ENCODE data around the gene RFX5.
A peak's percentile ranks its signal among the peaks of the same experiment; 100 is the strongest.
"Not testable (repeated sequence)": the region's sequence is repeated elsewhere in the genome, so short reads cannot be mapped to it uniquely, and the experiment has no call there.

Gene RFX5

DNA sequence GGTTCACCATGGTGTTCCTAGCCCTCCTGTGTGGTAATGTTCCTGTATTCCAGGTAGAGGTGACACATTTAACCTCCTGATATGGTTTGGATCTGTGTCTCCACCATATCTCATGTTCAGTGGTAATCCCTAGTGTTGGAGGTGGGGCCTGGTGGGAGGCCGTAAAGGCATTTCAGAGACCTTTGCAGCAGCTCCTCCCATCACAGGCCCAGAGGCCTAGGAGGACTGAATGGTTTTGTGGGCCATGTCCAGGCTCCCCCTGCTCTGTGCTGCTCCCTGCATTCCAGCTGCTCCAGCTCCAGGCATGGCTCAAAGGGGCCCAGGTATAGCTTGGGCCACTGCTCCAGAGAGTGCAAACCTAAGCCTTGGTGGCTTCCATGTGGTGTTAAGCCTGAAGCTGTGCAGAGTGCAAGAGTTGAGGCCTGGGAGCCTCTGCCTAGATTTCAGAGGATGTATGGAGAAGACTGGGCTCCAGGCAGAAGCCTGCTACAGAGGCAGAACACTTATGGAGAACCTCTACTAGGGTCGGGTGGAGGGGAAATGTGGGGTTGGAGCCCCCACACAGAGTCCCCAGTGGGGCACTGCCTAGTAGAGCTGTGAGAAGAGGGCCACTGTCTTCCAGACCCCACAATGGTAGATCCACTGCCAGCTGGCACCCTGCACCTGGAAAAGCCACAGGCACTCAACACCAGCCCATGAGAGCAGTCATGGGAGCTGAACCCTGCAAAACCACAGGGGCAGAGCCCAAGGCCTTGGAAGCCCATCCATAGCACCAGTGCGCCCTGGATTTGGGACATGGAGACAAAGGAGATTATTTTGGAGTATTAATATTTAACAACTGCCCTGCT is 15.5 kb upstream of the RFX5 start:
- DNase-seq (ENCODE audit: low spot score) = no peak

DNA sequence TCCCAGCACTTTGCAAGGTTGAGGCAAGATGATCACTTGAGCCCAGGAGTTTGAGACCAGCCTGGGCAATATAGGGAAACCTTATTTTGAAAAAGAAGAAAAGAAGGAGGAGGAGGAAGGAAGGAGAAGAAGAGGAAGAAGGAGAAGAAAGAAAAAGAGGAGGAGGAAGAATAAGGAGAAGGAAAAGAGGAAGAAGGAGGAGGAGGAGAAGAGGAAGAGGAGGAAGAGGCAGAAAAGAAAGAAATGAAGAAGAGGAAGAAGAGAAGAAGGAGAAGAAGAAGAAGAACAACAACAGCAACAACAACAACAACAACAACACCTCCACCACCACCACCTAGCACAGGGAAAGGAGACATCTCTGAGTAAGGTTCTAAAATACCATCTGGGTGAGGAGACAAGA is 14.8 kb upstream of the RFX5 start:
- no peak for DNase-seq (ENCODE audit: low spot score)

DNA sequence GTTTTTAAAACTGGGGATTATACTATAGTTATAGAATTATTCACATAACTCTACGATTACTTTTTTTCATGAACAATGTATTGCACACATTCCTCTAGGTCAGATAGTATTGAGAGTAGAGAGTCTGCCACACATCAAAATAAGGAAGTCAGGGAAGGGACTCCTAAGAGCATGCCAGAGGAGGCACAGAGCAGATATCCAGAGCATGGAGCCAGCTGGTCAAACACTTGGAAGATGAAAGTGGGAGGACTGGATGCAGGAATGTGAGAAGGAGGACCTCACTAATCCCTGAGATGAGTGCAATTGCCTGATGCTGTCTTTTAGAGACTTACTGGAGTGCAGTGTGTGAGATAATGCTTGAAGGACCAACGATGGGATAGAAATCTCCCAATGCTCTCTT is 9.6 kb upstream of the RFX5 start:
- no peak for DNase-seq (ENCODE audit: low spot score)

DNA sequence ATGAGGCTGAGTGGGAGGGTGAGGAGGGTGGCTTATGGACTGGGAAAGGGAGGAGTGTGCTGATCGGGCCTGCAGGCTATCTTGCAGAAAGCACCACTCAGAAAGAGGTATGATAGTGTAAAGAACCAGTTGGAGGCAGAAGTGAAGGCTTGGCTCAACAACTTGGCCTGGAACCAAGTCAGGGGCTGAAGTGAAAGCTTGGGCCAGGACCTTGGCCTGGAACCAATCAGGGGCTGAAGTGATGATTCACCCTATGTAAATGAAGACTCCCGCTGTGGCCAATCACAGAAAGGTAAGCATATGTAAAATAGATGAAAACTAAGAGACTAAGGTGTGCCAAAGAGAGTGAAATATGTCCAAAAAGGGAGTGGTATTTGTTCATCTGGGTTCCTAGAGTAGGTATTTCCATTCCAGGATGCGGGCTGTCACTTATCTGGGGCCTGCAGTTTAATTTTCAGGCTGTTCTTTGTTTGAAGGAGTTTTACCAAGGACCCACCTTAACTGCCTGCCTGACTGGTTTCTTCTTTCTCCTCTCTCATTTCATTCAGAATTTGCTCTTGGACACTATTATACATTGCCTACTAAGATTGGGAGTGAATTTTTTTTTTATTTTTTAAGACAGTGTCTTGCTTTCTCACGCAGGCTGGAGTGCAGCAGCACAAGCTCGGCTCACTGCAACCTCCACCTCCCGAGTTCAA is 5.1 kb upstream of the RFX5 start:
- DNase-seq (ENCODE audit: low spot score) = no peak

DNA sequence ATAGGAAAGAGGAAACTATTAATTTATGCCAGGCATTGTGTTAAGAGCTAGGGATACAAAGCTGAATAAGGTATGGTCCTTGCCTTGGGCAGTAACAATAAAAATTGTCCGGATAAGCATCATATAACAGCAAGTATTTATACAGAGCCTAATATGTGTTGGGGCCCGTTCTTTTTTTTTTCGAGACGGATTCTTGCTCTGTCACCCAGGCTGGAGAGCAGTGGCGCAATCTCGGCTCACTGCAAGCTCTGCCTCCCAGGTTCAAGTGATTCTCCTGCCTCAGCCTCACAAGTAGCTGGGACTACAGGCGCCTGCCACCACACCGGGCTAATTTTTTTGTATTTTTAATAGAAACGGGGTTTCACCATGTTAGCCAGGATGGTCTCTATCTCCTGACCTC is 3.3 kb upstream of the RFX5 start:
- not testable (repeated sequence) for DNase-seq (ENCODE audit: low spot score)

DNA sequence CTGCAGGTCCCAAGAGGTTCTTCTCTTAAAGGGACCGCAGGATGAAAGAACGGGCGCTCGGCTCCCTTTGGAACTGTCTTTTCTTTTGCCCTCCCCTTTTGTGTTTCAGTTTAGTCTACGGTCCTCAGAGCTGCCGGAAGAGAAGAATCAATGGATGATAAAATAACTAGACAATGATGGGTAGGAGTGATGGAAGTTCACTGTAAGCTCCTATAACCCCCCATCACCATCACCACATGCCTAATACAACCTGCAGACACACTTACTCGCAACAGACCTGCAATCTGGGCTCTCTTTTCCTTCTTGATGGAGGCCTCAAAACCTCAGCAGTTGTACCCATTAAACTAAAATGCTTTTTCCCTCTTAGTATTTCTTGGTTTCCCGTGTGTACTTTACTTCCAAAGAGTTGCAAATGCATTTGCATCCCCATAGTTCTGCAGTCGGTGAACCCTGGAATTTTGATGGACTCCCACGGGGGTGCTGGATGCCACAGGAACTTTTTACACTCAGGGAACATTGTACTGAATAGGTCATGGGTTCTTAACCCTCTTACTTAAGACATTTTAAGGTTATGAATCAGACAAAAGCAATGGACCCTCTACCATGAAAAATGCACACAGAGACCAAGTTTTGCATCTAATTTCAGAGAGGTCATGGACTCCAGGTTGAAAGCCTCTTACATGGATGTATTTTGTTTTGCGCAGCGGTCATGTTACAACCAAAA is 633 bp upstream of the RFX5 start:
- DNase-seq (ENCODE audit: low spot score) = no peak

DNA sequence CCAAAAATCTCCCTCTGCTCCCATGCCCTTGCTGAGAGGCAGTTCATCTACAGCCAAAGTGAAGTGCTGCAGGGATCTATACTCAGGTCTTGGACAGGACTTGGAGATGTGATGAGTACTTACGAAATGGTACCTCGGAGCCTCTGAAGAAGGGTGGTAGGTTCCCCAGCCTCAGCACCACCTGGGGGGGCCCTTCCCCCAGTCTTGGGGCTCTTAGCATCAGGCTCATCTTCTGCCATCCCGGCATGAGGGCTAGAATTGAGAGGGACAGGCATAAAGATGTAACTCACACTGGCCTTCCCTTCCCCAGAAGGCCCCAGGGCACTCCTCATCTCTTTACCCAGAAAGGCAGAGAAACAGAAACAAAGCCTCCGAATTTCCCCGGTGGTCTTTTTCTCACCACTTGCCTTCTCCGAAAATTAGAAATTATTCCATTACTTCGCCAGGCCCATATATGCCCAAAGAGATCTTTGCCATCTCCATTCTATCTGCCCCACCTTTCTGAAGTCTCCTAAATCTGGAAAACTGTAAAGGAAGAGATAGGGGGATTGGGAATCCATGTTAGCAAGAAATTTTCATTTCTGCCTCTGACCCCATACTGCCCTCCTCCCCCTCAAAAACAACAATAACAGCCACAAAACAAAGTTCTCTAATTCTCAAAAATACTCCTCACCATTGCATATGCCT is 827 bp downstream of the RFX5 start:
- no peak for DNase-seq (ENCODE audit: low spot score)

DNA sequence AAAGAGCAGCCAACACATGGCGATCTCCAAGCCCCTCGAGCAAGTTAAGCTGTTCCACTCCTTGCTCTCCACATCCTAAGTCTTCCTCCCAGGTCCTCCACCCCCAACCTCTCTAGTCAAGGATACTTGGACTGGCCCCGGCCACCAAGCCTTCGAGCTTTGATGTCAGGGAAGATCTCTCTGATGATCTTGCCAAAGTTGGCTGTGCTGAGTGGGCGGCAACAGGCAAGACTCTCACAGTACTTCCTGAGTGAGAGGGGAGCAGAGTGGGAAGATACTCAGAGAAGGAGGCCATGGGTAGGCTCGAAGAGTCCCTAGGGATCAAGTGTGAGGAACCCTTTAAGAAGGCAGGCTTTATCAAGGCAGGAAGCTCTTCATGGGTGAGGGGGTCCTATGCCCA is 2.8 kb downstream of the RFX5 start:
- DNase-seq (ENCODE audit: low spot score) = no peak

DNA sequence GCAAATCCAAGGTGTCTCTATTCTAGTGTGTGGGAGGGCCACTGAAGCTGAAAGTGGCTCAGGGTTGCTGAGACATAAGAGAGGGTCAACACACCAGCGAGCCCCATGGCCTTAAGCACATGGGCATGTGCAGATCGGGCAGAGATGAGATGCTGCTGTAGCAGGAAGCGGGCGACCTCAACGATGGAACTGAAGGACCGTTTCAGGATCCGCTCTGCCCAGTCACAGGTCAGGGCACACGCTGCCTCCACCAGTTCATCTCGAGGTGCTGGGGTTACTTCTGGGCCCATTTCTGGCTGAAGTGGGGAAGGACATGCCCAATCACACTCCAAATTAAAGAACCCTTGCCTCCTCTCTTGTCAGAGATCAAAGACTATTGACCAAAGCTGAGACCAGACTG is 3.5 kb downstream of the RFX5 start:
- no peak for DNase-seq (ENCODE audit: low spot score)

DNA sequence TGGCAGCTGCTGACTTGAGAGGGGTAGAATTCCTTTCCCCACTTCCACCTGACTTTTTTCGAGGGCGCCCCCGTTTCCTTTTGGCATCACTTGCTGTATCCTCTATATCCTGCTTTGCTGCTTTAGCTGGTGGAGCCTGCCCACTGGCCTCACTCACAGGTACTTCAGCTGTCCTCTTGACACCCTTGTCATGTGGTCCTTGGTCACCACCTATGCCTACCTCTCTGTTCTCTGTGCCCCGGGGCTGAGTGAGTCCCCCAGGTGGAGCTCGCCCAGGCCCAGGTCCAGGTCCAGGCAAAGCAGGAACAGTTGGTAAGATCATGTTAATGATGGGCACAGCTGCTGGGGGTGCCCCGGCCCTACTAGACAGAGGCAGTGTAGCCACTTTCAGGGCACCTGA is 4.5 kb downstream of the RFX5 start:
- no peak for DNase-seq (ENCODE audit: low spot score)

DNA sequence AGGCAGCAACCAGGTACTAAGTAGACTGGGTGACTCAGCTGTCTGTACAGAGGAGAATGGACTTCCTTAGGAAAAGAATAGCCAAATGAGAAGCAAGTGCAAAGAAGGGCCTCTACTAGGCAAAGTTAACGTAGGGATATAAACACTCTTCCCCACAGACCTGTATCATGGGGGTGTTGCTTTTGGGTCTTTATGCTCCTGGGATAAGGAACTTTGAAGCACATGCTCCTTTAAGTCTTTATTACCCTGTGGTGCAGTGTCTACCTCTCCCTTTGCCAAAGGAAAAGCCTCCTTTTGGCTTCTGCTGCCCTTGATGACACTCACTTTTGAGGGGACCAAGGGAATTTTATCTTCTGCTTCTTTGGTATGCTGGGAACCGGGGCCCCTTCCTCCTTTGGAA is 5.0 kb downstream of the RFX5 start:
- no peak for DNase-seq (ENCODE audit: low spot score)

DNA sequence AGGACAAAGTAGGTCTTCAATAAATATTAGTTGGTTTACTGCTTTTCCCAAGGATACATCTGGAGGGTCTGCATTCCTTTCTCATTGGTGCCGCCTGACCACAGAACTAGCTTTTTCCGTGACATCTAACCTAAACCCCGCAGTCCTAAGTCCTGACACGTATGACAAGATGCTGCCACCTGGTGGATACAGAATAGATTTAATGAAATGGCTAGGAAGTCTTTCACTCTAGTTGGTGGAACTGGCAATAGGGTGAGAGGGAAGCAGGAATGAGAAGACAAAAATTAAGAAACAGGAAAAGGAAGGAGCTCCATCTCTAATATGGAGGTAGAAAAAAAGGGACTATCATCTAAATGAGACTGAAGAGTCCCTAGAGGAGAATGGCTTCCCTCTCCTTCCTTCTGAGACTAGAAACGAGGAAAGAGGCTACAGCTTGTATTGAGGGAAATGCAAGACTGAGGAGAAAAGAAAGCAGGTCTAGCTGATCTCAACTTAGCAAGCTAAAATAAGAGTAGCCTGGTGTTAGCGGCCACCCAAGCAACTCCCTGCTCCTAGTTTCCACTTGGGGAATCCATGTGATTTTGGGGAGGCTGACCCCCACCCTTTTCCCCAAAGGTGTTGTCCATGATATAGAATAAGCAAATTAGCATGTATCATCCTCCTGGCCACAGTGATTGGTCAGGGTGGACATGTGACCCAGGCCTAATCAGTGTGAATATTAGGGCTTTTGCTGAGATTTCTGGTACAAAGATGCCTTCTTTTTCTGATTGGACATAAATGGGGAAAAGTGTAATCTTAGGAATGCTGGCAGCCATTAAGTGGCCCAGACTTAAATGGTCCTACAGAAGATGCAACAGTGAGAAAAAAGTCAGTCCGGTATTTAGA is 5.9 kb downstream of the RFX5 start:
- peak; percentile 73 for DNase-seq (ENCODE audit: low spot score)

DNA sequence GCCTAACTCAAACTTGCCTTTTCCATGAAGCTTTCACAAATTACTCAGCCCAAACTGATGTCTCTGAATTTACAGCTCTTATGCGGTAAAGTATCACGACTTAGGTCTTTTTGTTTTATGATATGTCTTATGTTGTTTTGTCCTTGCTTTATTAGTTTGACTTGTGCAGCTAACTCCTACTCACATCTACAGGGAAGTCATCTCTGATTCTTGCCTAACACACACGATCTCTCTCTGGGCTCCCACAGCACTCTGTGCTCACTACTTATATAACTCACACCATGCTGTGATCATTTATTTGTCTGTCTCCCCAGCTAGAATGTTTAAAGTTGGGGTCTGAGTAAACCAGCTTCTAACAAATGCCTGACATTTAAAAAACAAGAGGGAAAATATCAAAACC is 10.5 kb downstream of the RFX5 start:
- no peak for DNase-seq (ENCODE audit: low spot score)

DNA sequence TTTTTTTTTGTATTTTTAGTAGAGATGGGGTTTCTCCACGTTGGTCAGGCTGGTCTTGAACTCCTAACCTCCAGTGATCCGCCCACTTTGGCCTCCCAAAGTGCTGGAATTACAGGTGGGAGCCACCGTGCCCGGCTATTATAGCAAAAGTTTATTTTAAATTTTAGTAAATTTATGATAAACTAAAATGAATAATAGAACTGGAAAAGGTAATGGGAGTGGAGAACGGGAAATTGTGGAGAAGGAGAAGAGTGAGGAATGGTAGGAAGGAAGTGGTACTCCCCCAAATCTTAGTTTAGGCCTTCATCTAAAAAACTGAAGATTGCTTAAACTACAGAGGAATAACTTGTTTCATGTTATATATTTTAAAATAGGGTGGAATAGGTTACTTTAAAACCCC is 12.2 kb downstream of the RFX5 start:
- DNase-seq (ENCODE audit: low spot score) = no peak

DNA sequence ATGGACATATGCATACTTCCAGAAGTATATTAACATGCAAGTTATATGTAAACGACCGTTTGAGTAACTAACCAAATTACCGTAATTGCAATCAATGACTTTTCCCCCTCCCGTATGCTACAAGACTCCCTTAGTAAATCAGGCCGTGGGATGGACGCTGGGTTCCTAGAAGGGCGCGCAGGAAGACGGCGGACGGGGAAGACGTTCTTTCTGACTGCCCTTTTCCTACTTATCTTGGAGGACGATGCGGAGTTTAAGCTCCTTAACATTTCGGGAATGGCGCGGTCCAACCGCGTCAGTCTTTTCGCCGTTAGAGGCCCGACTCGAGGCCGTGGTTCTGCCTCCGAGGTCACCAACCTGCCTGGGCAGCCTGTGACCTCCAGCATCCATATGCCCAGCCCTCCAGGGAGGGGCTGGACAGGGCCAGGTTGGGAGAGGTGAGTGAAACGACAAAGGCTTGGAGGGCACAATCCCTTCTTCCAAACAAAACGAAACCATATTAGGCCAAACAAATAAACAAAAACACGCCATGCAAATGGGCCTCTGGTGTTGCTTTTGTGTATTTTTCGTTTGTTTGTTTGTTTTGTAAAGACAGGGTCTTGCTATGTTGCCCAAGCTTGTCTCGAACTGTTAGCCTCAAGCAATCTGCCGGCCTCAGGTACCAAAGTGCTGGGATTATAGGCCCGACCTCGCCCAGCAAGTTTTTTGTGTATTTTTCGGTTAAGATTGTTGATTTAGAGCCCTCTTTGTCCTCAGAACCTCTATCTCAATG is 19.0 kb downstream of the RFX5 start:
- no peak for DNase-seq (ENCODE audit: low spot score)

DNA sequence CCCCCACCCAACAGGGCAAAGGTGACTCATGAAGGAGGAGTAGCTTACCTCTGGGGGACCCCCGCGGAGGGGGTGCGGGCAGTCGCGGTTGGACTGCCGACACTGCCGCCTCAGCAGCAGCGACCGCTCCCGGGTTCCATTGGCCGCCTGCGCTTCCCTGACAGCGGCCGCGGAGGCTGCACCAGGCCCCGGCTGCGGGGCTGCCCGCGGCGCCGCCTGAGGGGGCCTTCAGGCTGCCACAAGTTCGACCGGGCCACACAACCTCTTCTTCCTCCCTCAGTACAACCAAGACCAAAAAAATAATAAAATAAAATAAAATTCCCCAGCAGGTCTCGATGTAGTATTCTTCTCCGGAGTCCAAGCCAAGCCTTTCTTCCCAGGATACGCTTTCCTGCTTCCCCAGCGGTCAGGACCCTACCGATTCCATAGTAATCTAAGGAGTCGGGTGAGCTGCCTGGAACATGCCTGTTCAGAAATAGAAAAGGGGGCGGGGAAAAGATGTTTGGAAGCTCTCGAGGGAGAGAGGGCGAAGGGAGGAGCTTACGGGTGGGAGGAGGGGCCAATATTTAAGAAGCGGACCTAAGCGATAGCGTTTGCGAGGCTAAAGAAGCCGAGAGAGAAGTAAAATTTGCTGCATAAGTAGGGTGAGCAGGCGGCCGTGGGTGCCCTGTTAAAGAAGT is 19.7 kb downstream of the RFX5 start, which contains the start of gene PI4KB:
TSS of gene PI4KB (minus strand) at position 194 of the 680 bp plus-strand sequence. CDS start 10,935 bp downstream, outside the sequence.
- DNase-seq (ENCODE audit: low spot score) = peak; percentile 97

DNA sequence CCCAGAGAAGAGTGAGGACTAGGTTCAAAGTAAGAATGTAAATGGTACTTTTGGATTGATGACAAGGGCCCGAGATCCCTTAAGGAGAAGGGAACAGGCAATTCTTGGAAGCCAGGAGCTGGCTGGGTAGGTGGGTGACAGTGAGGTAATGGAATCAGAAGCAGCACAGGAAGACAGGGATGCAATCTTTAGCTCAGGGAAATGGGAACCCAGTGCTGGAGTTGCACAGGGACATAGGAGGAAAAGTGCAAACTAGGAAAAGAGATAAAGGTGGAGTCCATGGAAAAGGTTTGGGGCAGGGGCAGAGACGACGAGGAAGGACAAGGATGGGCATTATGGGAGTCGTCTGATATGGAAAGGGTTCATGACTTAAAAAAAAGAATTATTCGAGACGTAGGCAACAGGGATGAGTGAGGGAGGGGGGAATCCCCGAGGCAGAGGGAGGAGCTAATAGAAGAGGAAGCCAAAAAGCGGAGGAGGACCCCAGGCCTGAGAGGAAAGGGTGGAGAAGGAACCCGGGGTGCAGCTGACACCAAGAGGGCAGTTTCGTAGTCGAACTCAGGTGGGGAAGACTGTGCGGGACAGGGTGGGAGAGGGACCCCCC is 20.3 kb downstream of the RFX5 start:
- DNase-seq (ENCODE audit: low spot score) = peak; percentile 29

DNA sequence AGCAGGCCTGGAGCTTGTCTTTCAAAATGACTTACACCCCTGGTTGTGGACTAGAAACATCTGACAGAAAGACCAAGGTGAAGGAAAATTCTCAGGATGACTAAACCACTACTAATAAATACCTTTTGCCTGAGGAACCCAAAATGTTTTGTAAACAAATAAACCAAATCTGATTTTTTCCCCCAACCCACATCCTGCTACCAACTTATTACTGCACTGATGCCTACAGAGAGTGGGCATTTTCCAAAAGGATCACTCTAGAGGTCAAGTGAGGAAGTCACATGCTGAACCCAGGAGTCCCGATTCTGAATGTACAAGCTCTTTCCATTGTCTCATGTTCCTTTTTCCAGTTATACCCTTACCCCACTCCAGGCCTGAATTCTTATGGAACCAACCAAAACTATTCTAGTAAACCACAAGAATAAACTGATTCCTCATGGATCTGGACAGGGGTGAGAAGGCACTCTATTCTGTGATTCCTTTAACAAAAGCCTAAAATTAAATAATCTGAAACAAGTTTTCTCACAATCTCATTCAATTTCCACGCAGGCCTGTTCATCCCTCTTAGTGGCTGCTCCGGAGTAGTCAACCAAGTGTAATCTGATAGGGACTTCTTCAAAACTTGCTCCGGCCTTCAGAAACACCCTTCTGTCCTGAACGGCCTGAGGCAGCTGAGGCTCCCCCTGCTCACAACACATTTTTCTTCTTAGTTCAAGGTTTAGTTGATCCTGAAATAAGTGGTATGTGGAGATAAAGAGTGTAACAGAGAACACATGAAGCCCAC is 21.2 kb downstream of the RFX5 start:
- no peak for DNase-seq (ENCODE audit: low spot score)

DNA sequence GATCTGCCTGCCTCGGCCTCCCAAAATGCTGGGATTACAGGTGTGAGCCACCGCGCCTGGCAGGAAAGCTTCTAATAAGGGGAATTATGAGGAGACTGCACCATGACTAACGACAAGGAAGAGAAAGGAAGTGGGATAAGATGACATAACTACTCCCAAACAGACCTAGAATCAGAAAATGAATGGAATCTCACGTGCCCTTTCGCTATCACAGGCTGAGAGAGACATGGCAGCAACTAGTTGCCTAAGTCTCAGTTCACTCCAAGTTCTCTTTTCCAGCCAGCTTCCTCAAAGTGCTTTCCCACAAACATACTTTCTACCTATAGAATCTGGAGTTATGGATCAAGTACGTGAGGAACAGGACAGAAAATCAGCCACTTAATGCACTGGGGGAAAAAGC is 21.8 kb downstream of the RFX5 start:
- no peak for DNase-seq (ENCODE audit: low spot score)

All from SW480 (cell line).